ENCODE data around the gene MAP3K2.
A peak's percentile ranks its signal among the peaks of the same experiment; 100 is the strongest.

Gene MAP3K2

GRCh38 chr2:127388423-127389164 is 819 bp upstream of the MAP3K2 start:
- Histone ChIP-seq H3K27me3 (ENCODE audit: control insufficient read depth in 1 of 2, insufficient read depth in 1 of 2, low read length in 2 of 2) (no peaks in the 10 kb centered on the region), H3K27ac (ENCODE audit: low read length, poor library complexity, severe bottlenecking) (peak overlapping the region; percentile 35), H4K91ac (ENCODE audit: low read length) (no peak overlapping the region), H3K4me2 (ENCODE audit: low read length, poor library complexity, severe bottlenecking) (peak overlapping the region; percentile 44), H3K4ac (ENCODE audit: low read depth in 1 of 2, low read length in 2 of 2) (peak overlapping the region in 1 of 2 experiments; percentile 5), H2BK12ac (ENCODE audit: low read length in 2 of 2) (peak overlapping the region in 1 of 2 experiments; percentile 45), H2BK15ac (ENCODE audit: low read depth, poor library complexity, severe bottlenecking) (no peak overlapping the region), H3K14ac (ENCODE audit: low read length in 2 of 2) (no peak overlapping the region), H3K18ac (ENCODE audit: low read depth in 1 of 2, low read length in 2 of 2) (peak overlapping the region in 1 of 2 experiments; percentile 55), H3K9me3 (ENCODE audit: control insufficient read depth, low read length) (no peaks in the 10 kb centered on the region), H3K9ac (ENCODE audit: low read length) (peak overlapping the region; percentile 95), H3K36me3 (ENCODE audit: control insufficient read depth in 1 of 2, insufficient read depth in 2 of 2, low read depth in 1 of 2, low read length in 2 of 2) (no peaks in the 10 kb centered on the region), H2AK5ac (ENCODE audit: low read length, severe bottlenecking) (no peak overlapping the region), H3K4me1 (ENCODE audit: control insufficient read depth, insufficient read depth, low read depth, low read length) (peaks cover 4% of the 10 kb centered on the region), H3K4me3 (ENCODE audit: insufficient read depth in 1 of 2, low read depth in 1 of 2, low read length in 2 of 2) (peak overlapping the region; percentile 45 to 80), H2BK5ac (ENCODE audit: low read depth, low read length, poor library complexity, severe bottlenecking) (no peak overlapping the region), H2BK120ac (ENCODE audit: low read depth, low read length) (peak overlapping the region; percentile 22), H2AFZ (ENCODE audit: low read depth, low read length) (peak overlapping the region; percentile 3), H3K23ac (ENCODE audit: low read length in 2 of 2) (no peak overlapping the region), H3K79me1 (replicated peaks; ENCODE audit: low read length, poor library complexity, severe bottlenecking) (peaks cover 5% of the 10 kb centered on the region), H4K8ac (ENCODE audit: low read length) (no peak overlapping the region)
- 42% methylated on average over 7 of the region's 8 CpGs for WGBS
- DNase-seq: peak; percentile 85

GRCh38 chr2:127386764-127387654 is 766 bp downstream of the MAP3K2 start:
- peak overlapping the region; percentile 97 for H2BK5ac ChIP-seq (ENCODE audit: low read depth, low read length, poor library complexity, severe bottlenecking)
- peak overlapping the region; percentile 92 to 99 for H3K4me3 ChIP-seq (ENCODE audit: insufficient read depth in 1 of 2, low read depth in 1 of 2, low read length in 2 of 2)
- H3K9ac ChIP-seq (ENCODE audit: low read length): peak overlapping the region; percentile 97
- peaks cover 8% of the 10 kb centered on the region for H3K79me1 ChIP-seq (replicated peaks; ENCODE audit: low read length, poor library complexity, severe bottlenecking)
- peak; percentile 90 for DNase-seq
- H4K91ac ChIP-seq (ENCODE audit: low read length): peak overlapping the region; percentile 97
- H3K4ac ChIP-seq (ENCODE audit: low read depth in 1 of 2, low read length in 2 of 2): peak overlapping the region; percentile 96 to 99
- peak overlapping the region; percentile 48 to 94 for H3K14ac ChIP-seq (ENCODE audit: low read length in 2 of 2)
- H3K27ac ChIP-seq (ENCODE audit: low read length, poor library complexity, severe bottlenecking): peak overlapping the region; percentile 86
- peak overlapping the region in 1 of 2 experiments; percentile 98 for H3K23ac ChIP-seq (ENCODE audit: low read length in 2 of 2)
- no peaks in the 10 kb centered on the region for H3K9me3 ChIP-seq (ENCODE audit: control insufficient read depth, low read length)
- no peaks in the 10 kb centered on the region for H3K36me3 ChIP-seq (ENCODE audit: control insufficient read depth in 1 of 2, insufficient read depth in 2 of 2, low read depth in 1 of 2, low read length in 2 of 2)
- H2AK5ac ChIP-seq (ENCODE audit: low read length, severe bottlenecking): no peak overlapping the region
- peak overlapping the region; percentile 96 for H4K8ac ChIP-seq (ENCODE audit: low read length)
- H2BK120ac ChIP-seq (ENCODE audit: low read depth, low read length): peak overlapping the region; percentile 100
- H3K4me2 ChIP-seq (ENCODE audit: low read length, poor library complexity, severe bottlenecking): peak overlapping the region; percentile 92
- peaks cover 4% of the 10 kb centered on the region for H3K4me1 ChIP-seq (ENCODE audit: control insufficient read depth, insufficient read depth, low read depth, low read length)
- H2BK12ac ChIP-seq (ENCODE audit: low read length in 2 of 2): peak overlapping the region in 1 of 2 experiments; percentile 39
- H2BK15ac ChIP-seq (ENCODE audit: low read depth, poor library complexity, severe bottlenecking): peak overlapping the region; percentile 93
- H3K27me3 ChIP-seq (ENCODE audit: control insufficient read depth in 1 of 2, insufficient read depth in 1 of 2, low read length in 2 of 2): no peaks in the 10 kb centered on the region
- 4% methylated on average over 21 of the region's 58 CpGs for WGBS
- peak overlapping the region; percentile 98 to 99 for H3K18ac ChIP-seq (ENCODE audit: low read depth in 1 of 2, low read length in 2 of 2)
- H2AFZ ChIP-seq (ENCODE audit: low read depth, low read length): peak overlapping the region; percentile 71

- no peaks in the 10 kb centered on the region for H3K27me3 ChIP-seq (ENCODE audit: control insufficient read depth in 1 of 2, insufficient read depth in 1 of 2, low read length in 2 of 2)
- whole genome bisulfite sequencing: 92% methylated on average over 4 of the region's 4 CpGs
Observed at GRCh38 chr2:127386246-127386645, 1.5 kb downstream of the MAP3K2 start.

GRCh38 chr2:127384529-127384928 is 3.2 kb downstream of the MAP3K2 start:
- no peak overlapping the region for H2BK15ac ChIP-seq (ENCODE audit: low read depth, poor library complexity, severe bottlenecking)
- H3K18ac ChIP-seq (ENCODE audit: low read depth in 1 of 2, low read length in 2 of 2): no peak overlapping the region
- 96% methylated on average over 6 of the region's 6 CpGs for WGBS
- H4K8ac ChIP-seq (ENCODE audit: low read length): no peak overlapping the region
- no peak for DNase-seq
- no peak overlapping the region for H4K91ac ChIP-seq (ENCODE audit: low read length)
- peaks cover 11% of the 10 kb centered on the region for H3K79me1 ChIP-seq (replicated peaks; ENCODE audit: low read length, poor library complexity, severe bottlenecking)
- no peak overlapping the region for H2BK12ac ChIP-seq (ENCODE audit: low read length in 2 of 2)
- no peak overlapping the region for H2AK5ac ChIP-seq (ENCODE audit: low read length, severe bottlenecking)
- no peaks in the 10 kb centered on the region for H3K36me3 ChIP-seq (ENCODE audit: control insufficient read depth in 1 of 2, insufficient read depth in 2 of 2, low read depth in 1 of 2, low read length in 2 of 2)
- no peak overlapping the region for H2BK5ac ChIP-seq (ENCODE audit: low read depth, low read length, poor library complexity, severe bottlenecking)
- no peaks in the 10 kb centered on the region for H3K27me3 ChIP-seq (ENCODE audit: control insufficient read depth in 1 of 2, insufficient read depth in 1 of 2, low read length in 2 of 2)
- no peaks in the 10 kb centered on the region for H3K9me3 ChIP-seq (ENCODE audit: control insufficient read depth, low read length)
- H3K4me1 ChIP-seq (ENCODE audit: control insufficient read depth, insufficient read depth, low read depth, low read length): peaks cover 4% of the 10 kb centered on the region
- H2AFZ ChIP-seq (ENCODE audit: low read depth, low read length): no peak overlapping the region
- no peak overlapping the region for H3K27ac ChIP-seq (ENCODE audit: low read length, poor library complexity, severe bottlenecking)
- H3K4me3 ChIP-seq (ENCODE audit: insufficient read depth in 1 of 2, low read depth in 1 of 2, low read length in 2 of 2): no peak overlapping the region
- no peak overlapping the region for H3K4me2 ChIP-seq (ENCODE audit: low read length, poor library complexity, severe bottlenecking)
- H2BK120ac ChIP-seq (ENCODE audit: low read depth, low read length): no peak overlapping the region
- no peak overlapping the region for H3K4ac ChIP-seq (ENCODE audit: low read depth in 1 of 2, low read length in 2 of 2)
- no peak overlapping the region for H3K14ac ChIP-seq (ENCODE audit: low read length in 2 of 2)
- H3K9ac ChIP-seq (ENCODE audit: low read length): no peak overlapping the region
- no peak overlapping the region for H3K23ac ChIP-seq (ENCODE audit: low read length in 2 of 2)

More at GRCh38 chr2:127386246-127386645, 1.5 kb downstream of the MAP3K2 start:
- no peak overlapping the region for H2AK5ac ChIP-seq (ENCODE audit: low read length, severe bottlenecking)
- peak overlapping the region; percentile 97 for H3K9ac ChIP-seq (ENCODE audit: low read length)
- no peak overlapping the region for H3K14ac ChIP-seq (ENCODE audit: low read length in 2 of 2)
- peak overlapping the region in 1 of 2 experiments; percentile 92 for H3K4me3 ChIP-seq (ENCODE audit: insufficient read depth in 1 of 2, low read depth in 1 of 2, low read length in 2 of 2)
- H3K23ac ChIP-seq (ENCODE audit: low read length in 2 of 2): no peak overlapping the region
- peaks cover 4% of the 10 kb centered on the region for H3K4me1 ChIP-seq (ENCODE audit: control insufficient read depth, insufficient read depth, low read depth, low read length)
- peaks cover 8% of the 10 kb centered on the region for H3K79me1 ChIP-seq (replicated peaks; ENCODE audit: low read length, poor library complexity, severe bottlenecking)
- no peaks in the 10 kb centered on the region for H3K9me3 ChIP-seq (ENCODE audit: control insufficient read depth, low read length)
- H2BK120ac ChIP-seq (ENCODE audit: low read depth, low read length): no peak overlapping the region
- no peak overlapping the region for H3K4ac ChIP-seq (ENCODE audit: low read depth in 1 of 2, low read length in 2 of 2)
- no peak overlapping the region for H4K8ac ChIP-seq (ENCODE audit: low read length)
- no peak for DNase-seq
- H4K91ac ChIP-seq (ENCODE audit: low read length): no peak overlapping the region
- H3K18ac ChIP-seq (ENCODE audit: low read depth in 1 of 2, low read length in 2 of 2): no peak overlapping the region
- no peaks in the 10 kb centered on the region for H3K36me3 ChIP-seq (ENCODE audit: control insufficient read depth in 1 of 2, insufficient read depth in 2 of 2, low read depth in 1 of 2, low read length in 2 of 2)
- no peak overlapping the region for H2BK15ac ChIP-seq (ENCODE audit: low read depth, poor library complexity, severe bottlenecking)
- no peak overlapping the region for H2AFZ ChIP-seq (ENCODE audit: low read depth, low read length)
- no peak overlapping the region for H2BK5ac ChIP-seq (ENCODE audit: low read depth, low read length, poor library complexity, severe bottlenecking)
- H3K4me2 ChIP-seq (ENCODE audit: low read length, poor library complexity, severe bottlenecking): no peak overlapping the region
- no peak overlapping the region for H3K27ac ChIP-seq (ENCODE audit: low read length, poor library complexity, severe bottlenecking)
- H2BK12ac ChIP-seq (ENCODE audit: low read length in 2 of 2): no peak overlapping the region
